Activated T-cell treated with anti-CD3 and anti-CD28 coated beads, Interleukin-2, amount 50 U/mL, for 1 hour (primary cell): Measurements from ENCODE around the gene RAB44.
"Not testable (repeated sequence)": the region's sequence is repeated elsewhere in the genome, so short reads cannot be mapped to it uniquely, and the experiment has no call there.

ENCODE experiments used
- DNase-seq: peaks from one replicate; pipeline ENCODE4 v3.0.0-alpha.2; 2020

RAB44 gene, protein sequence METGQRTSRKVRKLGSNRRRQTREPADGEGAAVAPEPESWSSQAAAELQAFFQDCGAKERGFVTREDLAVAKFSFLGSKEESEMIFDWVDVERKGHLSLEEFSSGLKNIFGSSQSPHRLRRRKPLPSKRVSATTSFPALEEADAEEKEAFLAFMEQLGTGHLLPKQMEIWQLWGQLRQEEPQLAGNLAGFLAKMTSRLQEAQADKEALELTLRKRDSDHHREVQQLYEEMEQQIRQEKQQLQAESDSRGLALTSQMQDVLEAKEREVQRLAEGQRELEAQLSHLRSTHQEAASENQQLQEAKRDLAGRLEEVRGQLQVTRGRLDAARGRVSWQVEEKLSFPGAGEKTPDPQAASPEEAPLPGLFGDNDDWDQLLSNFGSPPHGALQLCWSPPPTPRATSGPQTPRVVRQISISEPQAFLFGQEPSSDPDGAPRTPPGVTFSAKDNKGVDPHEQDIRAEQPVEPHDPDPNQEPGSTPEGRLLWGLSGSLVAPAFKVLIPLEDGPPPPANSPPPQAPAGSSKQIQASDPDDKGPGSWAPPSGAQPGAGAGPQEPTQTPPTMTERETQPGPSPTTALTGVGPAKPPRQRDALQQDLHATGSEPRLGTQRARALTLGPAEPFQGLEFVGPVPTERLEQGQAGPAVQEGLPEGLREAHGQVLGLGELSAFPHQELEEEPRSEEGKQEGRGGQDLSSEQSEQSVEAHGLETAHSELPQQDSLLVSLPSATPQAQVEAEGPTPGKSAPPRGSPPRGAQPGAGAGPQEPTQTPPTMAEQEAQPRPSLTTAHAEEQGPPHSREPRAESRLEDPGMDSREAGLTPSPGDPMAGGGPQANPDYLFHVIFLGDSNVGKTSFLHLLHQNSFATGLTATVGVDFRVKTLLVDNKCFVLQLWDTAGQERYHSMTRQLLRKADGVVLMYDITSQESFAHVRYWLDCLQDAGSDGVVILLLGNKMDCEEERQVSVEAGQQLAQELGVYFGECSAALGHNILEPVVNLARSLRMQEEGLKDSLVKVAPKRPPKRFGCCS

DNA sequence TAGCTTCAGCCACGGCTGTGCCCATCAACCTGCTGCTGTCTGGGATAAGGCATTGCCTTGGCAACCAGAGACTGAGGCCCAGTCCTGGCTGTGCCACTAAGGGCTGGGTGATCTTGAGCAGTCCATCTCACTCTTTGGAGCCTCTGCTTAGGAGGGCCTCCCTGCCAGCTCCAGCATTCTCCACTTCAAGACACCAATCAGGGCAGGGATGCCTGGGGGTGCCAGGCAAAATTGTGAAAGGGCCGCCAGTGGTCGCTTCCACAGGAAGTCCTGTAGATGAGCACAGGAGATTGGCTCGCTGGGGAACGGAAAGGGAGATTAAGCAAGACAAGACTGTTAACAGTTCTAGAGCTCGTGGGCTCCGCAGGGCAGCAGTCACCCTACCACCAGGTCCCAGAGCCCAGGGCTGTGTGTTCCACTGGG is at the start of gene RAB44:
RAB44 (plus strand) TSS at position 346 of the 423 bp plus-strand sequence. CDS start 6,410 bp downstream, outside the sequence.
- no peak for DNase-seq

DNA sequence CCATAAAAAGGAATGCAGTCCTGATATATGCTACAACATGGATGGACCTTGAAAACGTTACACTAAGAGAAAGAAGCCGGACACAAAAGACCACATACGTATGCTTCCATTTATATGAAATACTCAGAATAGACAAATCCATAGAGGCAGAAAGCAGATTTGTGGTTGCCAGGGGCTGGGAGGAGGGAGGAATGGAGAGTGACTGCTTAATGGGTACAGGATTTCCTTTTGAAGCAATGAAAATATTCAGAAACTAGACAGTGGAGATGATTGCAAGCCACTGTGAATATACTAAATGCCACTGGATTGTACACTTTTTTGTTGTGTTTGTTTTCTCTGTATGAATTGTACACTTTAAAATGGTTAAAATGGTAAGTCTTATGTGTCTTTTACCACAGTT is 48.5 kb upstream of the RAB44 start:
- DNase-seq = no peak

DNA sequence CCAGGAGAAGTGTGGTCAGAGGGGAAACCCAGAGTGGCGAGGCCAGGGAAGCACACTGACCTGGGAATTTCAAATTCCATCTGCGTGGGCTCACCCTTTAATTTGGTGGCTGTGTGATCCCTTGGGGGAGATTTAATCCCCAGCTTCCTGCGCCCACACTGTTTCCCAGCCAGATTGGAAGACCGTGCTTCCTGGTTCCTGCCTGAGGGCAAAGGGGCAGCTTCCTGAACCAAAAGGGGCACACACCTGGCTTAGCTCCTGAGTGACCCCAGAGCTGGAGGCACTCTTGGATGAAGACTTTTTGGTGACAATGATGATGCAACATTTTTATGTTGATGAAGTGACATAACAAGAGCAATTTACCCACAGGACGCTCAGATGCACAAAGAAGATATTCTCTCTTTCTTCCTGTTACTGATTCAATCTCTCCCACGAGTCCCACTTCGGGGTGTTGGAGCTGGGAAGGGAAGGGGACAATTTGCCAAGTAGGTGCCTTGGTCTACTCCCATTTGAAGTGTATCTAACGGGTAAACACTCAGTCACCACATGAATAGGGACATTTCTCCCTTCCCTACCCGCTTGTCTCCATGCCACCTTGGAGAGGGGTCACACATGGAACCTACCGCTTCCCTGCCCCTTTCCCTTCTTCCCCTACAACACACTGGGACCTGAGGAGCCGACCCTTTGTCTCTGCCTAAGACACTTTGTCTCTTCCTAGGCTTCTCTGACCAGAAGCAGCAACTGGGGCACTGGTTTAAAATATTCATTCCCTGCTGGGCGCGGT is 47.7 kb upstream of the RAB44 start:
- DNase-seq = no peak

DNA sequence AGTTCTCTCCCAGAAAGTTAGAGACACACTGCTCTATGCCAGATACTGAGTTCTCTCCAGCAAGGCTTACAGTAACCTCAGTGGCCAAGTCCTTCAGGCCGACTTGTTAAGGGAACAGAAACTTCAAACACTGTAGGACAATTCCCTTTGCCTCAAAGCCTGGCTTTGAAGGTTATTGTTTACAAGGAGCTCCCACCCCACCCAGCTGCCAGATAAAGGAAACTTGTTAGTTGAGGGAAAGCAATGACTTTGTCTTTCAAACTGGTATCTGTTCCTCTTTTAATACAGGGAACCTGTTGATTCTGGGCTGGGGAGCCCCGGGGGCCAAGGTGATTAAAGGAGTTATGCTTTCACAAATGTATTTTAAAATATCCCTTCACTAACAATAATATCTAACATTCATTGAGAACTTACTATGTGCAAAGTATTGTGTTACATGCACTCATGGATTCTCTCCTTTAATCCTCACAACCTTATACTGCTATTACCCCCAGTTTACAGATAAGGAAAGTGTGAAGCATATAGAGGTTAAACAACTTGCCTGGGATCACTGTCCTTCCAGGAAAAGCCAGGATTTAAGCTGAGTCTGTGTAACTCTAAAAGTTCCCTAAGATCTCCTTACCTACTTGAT is 46.7 kb upstream of the RAB44 start:
- no peak for DNase-seq

DNA sequence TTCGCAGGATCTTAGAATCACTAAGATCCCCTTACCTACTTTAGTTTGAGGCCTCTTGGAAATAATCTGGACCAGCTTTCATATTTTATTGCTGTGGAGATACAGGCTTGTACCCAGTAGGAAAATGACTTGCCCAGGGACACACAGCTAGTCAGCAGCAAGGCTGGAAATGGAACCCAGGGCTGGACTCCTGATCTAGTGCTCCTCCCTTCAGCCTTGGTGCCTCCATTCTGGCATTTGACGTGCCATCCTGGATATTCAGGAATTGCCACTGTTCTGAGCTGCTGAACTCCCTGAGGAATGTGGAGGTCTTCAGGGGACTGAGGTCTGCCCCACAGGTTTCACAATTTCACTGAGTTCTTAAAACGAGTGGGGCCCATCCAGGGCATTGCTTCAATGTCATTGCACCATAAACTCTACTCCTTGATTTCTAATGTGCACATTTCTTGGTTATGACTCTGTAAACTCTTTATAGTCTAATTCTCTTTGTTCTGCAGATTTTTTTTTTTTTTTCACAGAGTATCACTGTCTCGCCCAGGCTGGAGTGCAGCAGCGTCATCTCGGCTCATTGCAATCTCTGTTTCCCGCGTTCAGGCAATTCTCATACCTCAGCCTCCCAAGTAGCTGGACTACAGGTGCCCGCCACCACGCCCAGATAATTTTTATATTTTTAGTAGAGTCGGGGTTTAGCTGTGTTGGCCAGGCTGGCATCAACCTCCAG is 45.8 kb upstream of the RAB44 start:
- DNase-seq = no peak

DNA sequence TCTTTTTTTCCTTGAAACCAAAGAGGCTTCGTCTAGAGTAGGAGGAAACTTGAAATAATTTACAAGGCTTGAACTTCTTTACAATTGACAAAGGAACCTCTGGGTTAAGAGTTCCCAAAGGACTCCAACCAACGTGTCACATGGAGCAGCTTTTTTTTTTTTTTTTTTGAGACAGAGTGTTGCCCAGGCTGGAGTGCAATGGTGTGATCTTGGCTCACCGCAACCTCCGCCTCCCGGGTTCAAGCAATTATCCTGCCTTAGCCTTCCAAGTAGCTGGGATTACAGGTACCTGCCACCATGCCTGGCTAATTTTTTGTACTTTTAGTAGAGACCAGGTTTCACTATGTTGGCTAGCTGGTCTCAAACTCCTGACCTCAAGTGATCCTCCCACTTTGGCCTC is 43.2 kb upstream of the RAB44 start:
- not testable (repeated sequence) for DNase-seq

DNA sequence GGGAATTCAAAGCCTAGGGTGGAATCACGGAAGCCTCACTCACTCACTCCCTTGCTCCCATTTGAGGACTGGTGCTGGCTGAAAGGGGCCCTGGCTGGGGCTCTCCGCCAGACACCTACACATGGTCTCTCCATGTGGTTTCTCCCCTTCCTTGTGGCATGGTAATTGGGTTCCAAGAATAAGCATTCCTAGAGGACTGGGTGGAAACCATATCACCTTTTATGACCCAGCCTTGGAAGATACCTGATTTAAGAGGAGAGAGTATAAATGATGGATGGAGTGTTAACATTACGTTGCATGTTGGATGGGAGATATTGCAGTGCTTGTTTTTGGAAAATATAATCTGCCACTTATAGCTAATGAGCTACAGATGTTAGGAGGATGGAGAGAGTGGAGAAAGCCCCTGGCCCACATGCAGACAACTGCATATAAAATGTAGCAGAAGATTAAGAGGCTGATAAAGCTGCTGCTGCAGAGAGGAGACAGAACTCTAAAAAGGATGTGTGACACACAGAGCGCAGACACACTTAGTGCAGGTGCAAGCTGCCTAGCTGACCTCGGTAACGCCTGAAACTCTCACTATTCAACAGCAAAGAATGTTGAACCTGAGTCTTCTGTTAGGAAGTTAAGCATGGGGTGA is 42.4 kb upstream of the RAB44 start:
- no peak for DNase-seq

DNA sequence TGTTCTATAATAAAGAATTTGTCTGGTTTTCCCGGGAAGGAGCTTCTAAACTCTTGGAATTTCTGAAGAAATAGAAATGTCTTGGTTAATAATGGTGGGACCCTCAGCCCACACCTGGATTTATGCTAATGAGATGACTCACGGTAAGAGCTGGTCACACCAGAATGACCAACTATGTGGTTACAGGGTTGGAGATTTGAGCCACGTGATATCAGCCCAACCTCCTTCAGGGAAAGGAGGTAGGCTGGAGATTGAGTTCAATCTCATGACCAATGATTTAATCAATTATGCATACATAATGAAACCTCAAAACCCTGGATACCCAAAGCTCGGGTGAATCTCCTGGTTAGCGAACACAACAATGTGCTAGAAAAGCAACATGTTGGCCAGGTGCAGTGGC is 41.2 kb upstream of the RAB44 start:
- no peak for DNase-seq

DNA sequence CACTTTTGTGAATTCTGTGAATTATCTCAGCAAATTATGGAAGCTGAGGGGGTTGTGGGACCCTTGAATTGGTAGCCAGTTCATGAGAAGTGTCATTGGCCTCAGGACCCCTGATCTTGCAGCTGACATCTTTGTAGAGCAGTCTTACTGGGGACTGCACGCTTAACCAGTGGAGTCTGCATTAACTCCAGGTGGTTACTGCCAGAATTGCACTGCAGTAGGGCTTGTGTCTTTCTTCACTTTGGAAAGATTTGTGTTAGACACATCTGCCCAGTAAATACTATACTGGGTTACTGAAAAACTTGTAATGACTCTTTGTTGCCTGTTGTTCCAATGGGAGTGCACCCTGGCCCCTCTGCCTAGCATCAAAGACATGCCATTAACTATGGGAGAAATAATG is 40.4 kb upstream of the RAB44 start:
- DNase-seq = no peak

DNA sequence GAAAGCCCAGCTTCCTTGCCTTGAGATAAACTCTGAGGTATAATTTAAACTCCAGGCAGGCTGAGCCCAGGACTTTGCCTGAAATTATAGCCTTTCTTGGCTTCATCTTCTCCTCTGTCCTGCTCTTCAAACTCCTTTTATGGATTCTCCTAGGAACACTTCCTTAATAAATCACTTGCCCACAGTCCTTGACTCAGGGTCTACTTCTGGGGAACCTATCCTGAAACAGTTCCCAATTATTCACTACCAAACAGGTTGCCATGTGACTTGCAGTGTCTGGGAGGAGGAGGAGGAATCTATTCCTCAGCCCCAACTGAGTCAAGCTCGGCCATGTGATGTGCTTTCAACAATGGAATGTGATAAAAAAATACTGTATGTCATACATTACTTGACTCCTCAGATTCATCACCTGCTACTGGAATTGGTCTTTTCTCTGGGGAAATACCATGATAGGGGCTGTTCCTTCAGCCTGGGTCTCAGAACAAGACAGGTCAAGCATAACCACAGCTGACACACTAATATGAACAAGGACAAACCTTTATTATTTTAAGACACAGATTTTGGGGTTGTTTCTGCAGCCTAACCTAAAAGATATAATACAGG is 39.6 kb upstream of the RAB44 start:
- no peak for DNase-seq

DNA sequence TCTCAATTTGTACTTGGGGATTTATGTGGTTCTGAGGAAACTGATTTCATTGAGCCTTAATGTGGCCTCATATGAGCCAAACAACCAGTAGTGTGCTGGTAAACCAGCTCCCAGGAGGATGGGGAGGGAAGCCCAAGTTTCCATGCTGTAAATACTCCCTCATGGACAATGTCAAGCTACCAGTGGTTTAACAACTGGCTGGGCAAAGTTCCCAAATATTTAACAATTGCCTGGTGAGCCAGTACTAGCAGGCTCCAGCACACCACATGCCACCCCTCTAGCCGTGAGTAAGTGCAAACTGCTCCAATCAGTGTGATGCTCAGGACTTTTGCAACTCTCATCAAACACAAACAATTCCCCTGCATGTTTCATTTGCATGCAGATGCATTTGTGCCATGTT is 38.4 kb upstream of the RAB44 start:
- DNase-seq = no peak

DNA sequence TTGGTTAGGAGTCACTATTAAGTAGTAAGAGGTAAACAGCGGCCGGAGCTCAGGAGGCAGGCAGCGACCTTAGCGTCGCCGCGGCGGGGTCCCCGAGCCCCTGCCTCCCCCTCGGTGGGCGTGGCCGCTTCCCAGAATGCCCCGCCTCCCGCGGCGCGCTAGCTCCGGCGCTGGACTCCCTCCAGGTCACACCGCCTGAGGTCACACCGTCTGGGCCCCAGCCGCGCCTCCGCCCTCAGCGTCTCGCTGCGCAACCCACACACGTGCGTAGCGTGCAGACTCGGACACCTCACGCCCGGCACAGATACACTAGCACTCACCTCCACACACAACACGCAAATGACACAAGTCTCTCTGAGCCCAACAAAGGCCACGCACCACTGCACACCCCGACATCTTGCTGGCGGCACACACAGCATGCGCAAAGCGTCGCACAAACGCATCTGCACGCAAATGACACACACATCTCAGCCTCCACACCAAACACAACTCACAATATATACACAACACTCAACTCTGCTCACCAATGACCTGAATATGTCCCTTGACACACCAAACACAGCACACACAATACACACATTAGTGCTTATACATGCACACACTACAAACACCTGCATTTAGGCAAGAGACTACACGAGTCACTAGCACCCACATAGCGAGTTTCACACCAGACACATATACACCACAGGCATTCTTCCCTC is 36.7 kb upstream of the RAB44 start:
- no peak for DNase-seq

DNA sequence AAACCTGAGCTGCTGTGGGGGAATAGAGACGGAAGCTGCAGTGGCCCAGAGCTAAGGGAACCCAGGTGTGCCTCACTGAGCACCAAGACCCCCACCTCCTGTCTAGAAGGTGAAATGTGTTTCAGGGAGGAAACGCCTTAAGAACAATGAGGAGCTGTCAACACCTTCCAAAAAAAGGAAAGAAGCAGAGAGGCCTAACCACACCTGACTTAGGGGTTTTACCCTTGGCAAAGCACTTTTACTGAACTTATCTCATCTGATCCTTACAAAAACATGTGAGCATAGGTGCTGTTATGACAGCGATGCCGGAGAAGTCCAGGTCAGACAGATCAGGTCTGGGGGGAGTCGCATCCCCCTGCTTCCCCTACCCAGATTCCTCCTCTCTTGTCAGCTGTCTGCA is 35.2 kb upstream of the RAB44 start:
- no peak for DNase-seq

DNA sequence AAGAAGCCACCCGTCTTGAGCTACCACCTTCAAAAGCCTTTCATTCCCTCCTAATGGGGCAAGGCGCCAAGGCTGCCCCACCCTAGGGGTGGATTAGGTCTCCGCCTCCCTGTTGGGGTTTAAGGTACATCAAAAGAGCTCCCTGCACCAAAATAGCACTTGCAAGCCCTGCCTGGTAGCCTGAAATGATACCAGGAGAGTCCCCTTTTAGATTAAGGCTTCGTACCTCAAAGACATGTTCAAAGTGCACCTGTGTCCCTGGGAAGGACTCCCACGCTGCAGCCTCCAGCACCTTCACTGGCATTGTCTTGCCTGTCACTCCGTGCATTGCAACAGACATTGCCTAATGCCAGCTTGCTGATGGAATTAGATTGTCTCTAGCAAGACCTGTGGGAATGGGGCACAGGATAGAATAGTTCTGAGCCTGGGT is 34.8 kb upstream of the RAB44 start:
- DNase-seq = no peak

DNA sequence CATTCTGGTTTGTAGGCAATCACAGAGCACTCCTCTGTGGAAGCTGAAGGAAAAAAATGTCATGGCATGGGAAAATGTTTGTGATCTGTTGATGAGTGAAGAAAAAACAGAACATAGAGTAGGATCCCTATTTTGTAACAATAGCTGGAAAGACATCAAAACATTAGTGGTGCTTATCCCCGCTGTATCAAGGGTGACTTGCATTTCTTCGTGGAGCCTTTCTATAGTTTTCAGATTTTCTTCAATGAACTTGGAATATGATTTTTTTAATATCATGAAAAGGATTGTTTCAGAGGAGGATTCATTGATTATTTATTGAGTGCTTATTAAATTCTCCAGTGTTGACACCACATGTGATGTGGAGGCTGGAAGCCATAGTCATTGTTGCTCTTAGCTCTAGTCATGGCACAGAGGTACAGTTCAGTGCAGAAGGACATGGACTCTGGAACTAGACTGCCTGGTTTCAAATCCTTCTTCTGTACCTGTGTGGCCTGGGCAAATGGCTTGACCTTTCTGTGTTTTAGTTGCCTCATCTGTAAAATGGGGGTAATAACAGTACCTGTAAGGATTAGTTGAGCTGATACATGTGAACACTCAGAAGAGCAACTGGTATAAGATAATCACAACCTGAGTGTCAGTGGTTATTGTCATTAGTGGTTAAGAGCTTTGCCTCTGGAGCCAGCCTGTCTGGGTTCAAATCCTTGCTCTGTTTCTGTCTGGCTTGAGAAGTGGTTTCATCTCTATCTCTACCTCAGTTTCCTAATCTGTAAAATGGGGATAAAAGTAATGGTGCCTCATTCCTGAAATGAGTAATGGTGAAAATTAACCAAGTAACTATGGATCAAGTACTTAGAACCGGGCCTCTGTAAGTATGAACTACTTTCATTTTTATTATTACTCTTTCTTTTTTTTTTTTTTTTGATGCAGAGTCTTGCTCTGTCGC is 33.9 kb upstream of the RAB44 start:
- DNase-seq = no peak

DNA sequence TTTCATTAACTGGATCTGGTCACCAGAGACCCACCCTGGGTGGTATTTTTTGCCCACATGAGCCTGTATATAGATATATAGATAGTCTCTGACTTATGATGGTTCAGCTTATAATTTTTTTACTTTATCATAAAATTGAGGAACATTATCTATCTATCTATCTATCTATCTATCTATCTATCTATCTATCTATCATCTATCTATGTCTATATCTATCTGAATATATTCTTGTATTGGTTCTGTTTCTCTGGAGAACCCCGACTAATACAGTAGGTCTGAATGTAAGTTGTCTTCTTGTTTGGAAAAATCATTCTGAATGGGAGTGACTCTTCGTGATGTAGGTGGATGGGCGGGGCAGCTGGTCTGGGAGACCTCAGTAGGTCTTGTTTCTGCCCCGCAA is 32.4 kb upstream of the RAB44 start:
- DNase-seq = no peak

DNA sequence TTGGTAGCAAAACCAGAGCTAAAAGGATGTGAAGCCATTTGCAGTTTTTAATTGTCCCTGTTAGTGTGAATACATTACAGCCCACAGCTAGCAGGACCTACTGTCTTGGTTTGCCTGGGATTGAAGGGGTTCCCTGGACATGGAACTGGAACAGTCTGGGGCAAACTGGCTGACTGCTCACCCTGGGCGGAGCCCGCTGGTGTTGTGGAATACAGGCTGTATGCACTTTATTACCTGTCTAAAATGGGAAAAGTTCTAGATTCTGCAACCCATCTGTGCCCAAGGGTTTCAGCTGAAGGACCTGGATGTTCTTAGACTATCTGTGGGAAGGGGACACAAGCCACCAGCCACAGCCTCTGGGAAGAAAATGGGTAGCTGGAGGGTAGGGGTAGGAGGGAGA is 31.3 kb upstream of the RAB44 start:
- no peak for DNase-seq

DNA sequence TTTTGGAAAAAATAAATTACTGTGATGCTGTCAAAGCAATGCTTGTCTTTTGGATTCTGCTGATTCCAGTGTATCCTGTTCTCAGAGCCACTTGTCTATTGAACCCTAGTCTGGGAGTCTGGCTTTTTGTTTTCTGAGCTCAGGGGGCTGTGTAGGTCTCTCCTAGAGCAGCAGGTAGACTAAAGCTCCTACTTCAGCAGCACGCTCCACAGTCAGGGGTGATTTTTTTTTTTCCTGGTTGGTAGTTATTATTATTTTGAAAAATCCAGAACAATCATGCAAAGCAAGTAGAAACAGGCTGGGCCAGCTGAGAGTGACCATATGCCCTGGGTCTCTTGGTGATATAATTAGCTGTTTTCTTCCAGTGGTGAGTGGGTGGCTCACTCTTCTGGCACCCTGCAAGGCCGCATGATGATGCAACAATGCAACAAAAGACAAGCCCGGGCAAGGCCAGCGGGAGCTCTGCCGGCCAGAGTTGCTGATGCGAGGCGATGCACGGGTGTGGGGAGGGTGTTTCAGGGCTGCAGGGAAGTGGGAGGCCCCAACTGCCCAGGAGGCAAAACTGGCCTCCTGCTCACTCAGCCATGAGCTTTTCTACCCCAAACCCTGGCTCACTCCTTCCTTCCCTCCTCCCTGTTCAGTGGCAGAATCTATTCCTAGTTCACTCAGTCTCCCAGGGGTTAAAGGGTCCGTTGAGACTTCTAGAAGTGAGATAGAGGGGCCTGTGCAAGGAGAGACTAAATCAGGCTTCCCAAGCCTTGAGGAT is 30.6 kb upstream of the RAB44 start:
- DNase-seq = no peak
